Measurements from ENCODE around the gene ZNF526.

Gene ZNF526

GRCh38 chr19:42196011-42197001, 23.8 kb upstream of the ZNF526 start:
- no peak for DNase-seq (ENCODE audit: low read depth)

GRCh38 chr19:42197375-42197817, 22.7 kb upstream of the ZNF526 start:
- DNase-seq (ENCODE audit: low read depth) = no peak

- no peak for DNase-seq (ENCODE audit: low read depth)
Observed at GRCh38 chr19:42198676-42199439, 21.3 kb upstream of the ZNF526 start.

GRCh38 chr19:42199440-42200115, 20.5 kb upstream of the ZNF526 start:
- no peak for DNase-seq (ENCODE audit: low read depth)

GRCh38 chr19:42200116-42200715, 19.9 kb upstream of the ZNF526 start:
- no peak for DNase-seq (ENCODE audit: low read depth)

- no peak for DNase-seq (ENCODE audit: low read depth)
Observed at GRCh38 chr19:42201489-42202289, 18.4 kb upstream of the ZNF526 start.

- no peak for DNase-seq (ENCODE audit: low read depth)
Observed at GRCh38 chr19:42202290-42202880, 17.7 kb upstream of the ZNF526 start.

GRCh38 chr19:42203700-42204099, 16.4 kb upstream of the ZNF526 start:
- DNase-seq (ENCODE audit: low read depth) = no peak

GRCh38 chr19:42204664-42205063, 15.4 kb upstream of the ZNF526 start:
- DNase-seq (ENCODE audit: low read depth) = no peak

GRCh38 chr19:42206871-42207755, 13.0 kb upstream of the ZNF526 start:
- DNase-seq (ENCODE audit: low read depth) = peak; percentile 69

GRCh38 chr19:42207767-42208271, 12.3 kb upstream of the ZNF526 start:
- DNase-seq (ENCODE audit: low read depth) = peak; percentile 88

- DNase-seq (ENCODE audit: low read depth) = no peak
Observed at GRCh38 chr19:42208612-42209011, 11.5 kb upstream of the ZNF526 start.

- DNase-seq (ENCODE audit: low read depth) = no peak
Observed at GRCh38 chr19:42212886-42213285, 7.2 kb upstream of the ZNF526 start.

- DNase-seq (ENCODE audit: low read depth) = no peak
Observed at GRCh38 chr19:42214810-42215485, 5.2 kb upstream of the ZNF526 start.

- peak; percentile 41 for DNase-seq (ENCODE audit: low read depth)
Observed at GRCh38 chr19:42216653-42217519, 3.2 kb upstream of the ZNF526 start.

- peak; percentile 99 for DNase-seq (ENCODE audit: low read depth)
Observed at GRCh38 chr19:42217520-42218437, 2.3 kb upstream of the ZNF526 start, which contains the start of gene DEDD2. TSS of gene DEDD2 (minus strand) at chr19:42217677. CDS start at chr19:42217007, 670 bp downstream.

GRCh38 chr19:42220751-42221097, 612 bp downstream of the ZNF526 start:
- no peak for DNase-seq (ENCODE audit: low read depth)
